GM18502 (cell line): ENCODE measurements around the gene C2orf49.

Experiments
- ATAC-seq: cut with Tn5 transposase; IDR thresholded peaks from one replicate; pipeline ENCODE4 v1.9.1; 2021; ENCODE audit warnings: mild to moderate bottlenecking; ENCODE audit not compliant: unreplicated experiment, poor library complexity

Gene C2orf49

GRCh38 chr2:105380432-105381100, 43.2 kb downstream of the C2orf49 start:
- ATAC-seq = no peak

GRCh38 chr2:105381101-105381668, 43.8 kb downstream of the C2orf49 start:
- no peak for ATAC-seq

- ATAC-seq = no peak
These were observed 44.8 kb downstream of the C2orf49 start for GRCh38 chr2:105382177-105382576.

DNA sequence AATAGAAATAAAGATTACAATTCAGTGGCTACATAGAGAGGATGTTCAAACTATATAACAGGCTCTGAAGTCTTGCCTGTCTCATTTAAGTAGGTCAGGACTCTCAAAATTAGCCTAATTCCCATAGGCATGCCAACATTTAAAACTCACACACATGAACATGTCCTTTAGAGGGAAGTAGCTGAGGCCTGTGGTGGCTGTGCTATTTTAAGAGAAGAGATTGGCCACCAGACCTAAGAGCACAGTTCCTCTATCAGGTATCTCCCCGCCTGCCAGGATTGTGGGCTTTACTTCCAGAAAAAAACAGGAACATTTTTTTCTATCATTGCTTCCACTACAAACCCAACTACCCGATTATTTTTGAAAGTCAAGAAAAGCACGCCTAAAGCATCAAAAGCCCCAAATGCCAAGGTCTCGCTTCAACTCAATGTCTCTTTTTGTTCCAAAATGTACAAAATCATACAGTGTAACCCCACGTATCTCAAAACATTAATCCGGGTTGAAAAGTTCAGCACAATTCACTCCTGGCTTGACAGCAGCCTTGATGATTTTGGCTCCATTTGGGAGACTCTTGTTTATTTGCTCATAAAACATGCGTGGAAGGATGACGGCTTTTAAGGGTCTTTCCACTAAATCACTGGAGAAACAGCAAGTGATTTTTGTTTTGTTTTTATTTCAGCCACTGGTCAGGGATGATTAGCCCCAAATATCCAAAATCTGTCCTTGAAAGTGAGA, 46.3 kb downstream of the C2orf49 start:
- ATAC-seq = no peak

- no peak for ATAC-seq
These were observed 46.9 kb downstream of the C2orf49 start for GRCh38 chr2:105384216-105384615.

DNA sequence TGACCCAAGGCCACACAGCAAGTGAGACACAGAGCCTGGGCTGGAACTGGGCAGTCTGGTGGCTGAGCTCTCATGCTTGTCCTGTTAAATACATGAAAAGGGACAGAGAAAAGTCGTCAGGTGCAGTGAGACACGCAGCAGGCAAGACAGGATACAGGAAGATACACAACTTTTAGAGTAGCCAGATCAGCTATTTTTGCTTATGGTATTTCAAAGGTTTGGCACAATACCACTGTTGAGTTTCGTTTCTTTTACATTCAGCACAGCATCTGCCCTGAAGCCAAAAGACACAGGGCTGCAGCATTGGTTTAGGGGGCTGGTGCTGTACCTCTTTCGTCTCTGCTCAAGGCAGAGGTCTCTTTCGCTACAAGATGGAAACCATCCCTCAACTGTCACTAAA, 47.5 kb downstream of the C2orf49 start:
- no peak for ATAC-seq

DNA sequence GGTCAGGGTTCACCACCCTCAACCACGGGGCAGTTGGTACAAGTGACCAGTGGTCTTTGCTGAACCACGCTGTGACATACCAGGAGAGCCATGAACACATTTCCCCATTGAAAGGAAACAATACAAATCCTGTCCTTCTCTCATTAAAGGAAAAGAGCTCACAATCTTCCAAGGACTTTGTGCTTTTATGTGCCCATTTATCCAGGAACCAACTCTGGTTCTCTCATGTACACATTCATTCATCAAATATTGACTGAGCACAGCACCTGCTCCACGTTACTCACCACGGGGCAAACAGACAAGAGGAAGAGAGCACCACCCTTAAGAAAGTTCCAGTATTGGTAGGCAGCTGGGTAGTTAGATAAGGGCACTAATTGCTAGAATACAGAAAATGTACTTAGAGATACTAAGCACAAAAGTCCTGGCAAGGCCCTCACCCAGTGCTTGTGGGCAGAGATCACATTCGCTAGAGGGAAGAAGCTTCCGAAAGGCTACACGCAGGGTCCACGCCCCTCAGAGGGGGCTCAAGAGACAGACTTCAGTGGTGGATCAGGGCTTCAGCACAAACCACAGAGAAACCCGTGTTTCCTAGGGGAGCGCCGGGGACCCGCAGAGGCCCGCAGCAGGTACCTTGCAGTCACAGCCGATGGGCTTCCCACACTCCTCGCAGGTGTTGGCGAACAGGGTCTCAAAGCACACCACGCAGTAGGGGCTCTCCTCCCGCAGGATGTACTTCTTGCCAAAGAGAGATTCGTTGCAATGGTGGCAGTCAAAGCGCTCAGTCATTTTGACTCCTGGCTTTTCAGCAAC, 48.6 kb downstream of the C2orf49 start:
- ATAC-seq = no peak

GRCh38 chr2:105387225-105387624, 49.9 kb downstream of the C2orf49 start:
- ATAC-seq = no peak

DNA sequence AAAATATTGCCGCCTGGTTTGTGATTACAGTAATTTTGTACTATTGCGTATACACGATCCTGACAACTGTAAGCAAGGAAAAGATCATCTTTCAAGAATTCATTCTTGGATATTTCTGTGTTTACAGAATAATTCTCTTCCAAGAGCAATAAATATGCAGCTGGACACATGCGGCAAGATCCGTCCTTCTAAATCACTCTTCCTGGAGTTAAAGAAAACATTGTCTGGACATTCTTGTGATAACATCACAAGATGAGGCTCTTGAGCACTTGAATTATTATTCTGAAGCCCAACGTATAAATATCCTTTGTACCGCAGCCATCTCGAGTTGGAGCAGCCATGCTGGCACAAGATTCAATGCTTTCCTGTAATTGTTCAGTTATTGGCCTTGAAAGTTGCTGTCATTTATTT, 51.6 kb downstream of the C2orf49 start:
- ATAC-seq = no peak

DNA sequence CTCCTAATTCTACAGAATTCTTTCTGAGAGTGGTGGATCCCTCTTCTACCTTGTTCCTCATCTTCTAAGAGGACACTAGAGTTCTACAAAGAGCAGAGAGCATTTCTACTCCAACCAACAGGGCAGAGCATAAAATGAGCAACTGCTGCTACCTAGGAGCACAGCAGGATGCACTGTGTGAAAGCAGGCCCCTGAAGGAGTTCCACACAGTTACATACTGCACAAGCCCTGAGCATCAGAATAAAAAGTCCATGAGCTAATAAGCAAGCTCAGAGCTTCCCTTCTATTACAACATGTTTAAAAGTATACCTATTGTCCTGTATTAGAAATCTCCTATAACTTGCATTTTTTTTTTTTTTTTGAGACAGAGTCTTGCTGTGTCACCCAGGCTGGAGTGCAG, 53.1 kb downstream of the C2orf49 start:
- no peak for ATAC-seq

DNA sequence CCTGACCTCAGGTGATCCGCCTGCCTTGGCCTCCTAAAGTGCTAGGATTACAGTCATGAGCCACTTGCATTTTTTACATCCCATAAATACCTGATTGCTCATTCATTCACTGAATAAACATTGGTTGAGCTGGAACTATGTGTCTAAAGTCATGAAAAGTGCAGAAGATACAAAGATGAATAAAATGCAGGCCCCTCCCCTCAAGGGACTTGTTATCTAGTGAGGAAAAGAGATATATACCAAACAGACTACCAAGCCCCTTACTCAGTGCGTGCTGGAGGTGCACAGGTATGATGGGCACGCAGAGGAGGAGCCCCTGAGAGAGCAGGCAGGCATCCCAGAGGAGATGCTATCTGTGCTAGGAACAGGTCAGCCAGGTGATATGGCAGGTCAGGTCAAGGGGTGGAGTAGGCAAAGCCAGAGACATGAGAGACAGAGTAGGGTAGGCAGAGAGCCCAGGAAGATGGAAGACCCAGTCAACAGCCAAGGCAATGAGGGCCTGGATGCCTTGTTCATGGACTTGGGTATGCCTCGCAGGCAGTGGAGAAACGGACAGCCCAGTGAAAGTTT, 53.8 kb downstream of the C2orf49 start:
- ATAC-seq = no peak

DNA sequence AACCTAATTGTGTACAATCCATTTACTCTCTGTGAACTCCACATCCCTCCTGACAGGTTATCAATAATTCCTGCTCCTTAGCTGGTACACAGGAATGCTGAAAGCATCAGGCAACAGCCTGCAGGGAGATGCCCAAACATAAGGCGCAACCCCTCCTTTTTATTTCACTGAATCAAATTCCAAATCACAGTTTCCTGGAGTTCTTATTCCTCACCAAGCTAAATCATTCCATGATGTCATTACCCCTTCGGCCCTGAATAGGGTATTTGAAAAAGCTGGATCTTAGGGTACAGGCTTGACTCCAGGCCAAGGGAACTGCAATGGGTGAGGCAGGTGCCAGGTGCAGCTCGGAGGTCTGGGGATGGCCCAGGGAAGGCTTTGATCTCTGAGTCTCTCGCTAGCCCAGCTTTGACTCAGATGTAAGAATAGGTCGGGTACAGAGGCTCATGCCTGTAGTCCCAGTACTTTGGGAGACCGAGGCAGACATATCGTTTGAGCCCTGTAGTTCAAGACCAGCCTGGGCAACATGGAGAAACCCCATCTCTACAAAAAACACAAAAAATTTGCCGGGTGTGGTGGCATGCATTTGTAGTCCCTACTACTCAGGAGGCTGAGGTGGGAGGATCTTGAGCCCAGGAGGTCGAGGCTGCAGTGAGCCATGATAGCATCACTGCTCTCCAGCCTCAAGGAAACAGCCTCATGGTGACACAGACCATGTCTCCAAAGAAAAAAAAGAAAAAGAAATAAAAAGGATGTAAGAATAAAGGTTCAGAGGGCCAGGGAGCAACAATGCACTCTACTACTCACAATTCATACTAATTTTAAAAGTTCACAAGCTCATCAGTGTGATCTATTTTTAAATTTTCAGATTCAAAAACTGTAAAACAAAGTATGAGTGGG, 54.7 kb downstream of the C2orf49 start:
- no peak for ATAC-seq

DNA sequence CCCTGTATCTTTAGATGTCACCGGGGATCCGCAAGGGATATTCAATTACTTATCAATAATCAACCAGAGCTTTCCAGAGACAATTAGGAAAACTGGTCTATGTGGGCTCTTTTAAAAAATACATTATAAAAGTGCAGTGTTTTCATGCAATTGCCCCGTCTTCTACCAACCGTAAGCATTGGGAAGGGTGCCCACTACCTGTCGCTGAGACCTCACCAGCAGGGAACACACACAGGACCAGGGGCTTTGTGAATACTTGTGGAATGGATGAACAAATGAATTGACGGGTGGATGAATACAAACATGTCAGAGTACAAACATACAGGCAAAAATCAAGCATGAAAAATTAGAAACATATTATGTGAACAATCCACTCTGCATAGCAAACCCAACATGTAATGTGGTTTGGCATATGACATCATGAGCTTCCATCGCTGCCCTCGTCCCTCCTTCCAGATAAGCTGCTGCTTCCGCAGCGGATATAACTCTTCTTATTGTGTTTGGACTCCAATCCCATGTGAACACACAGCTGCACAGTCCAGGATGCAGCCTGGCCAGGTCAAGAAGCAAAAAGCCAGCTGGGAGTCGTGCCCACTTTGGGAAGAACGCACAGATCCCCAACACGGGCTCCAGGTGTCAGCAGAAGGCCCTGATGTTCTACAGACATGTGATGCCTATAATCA, 56.2 kb downstream of the C2orf49 start:
- no peak for ATAC-seq

DNA sequence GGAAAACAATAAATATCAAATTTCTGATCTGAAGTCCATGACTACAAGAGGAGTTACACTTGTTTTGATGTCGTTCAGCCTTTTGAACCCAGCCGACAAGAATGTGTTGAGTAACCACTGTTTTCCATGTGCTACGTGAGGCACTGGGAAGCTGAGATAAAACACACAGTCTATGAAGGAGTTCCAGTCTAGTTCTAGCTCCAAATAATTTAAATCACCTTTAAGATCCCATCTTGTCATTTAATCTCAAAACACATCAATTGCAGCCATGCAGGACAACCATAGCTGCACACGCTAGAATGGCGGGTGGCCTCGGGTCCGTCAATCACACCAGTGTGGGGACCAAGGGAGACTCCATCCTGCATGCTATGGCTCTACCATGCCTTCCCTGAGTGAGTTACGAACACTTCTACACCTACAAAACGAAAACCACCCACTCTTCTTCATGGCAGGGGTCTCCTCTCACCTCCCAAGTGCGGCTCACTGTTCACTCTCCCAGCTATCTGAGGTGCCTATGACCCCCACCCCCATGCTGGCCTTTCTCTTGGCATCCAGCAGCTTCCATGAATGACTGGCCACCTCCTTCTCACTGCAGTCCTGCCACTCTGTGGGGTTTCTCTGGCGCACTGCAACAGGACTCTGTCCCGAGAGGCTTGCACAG, 57.7 kb downstream of the C2orf49 start:
- ATAC-seq = no peak

DNA sequence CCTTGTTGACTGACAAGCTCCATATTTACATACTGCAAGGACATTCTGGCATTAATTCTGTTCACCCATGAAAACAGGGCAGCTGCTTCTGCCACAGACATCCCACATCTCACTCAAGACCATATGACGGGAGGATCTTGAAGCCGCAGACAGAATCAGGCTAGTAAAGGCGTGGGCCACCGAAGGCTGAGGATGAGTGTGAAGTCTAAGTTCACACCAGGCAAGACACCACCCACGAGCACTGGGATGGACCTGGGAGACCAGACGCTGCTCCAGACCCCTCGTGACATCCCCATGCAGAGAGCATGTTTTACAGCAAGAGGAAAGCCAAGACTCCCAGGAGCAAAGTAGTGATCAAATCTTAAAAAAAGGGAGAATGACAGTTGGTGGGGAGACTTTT, 58.4 kb downstream of the C2orf49 start:
- ATAC-seq = no peak

GRCh38 chr2:105396254-105397024, 59.1 kb downstream of the C2orf49 start:
- ATAC-seq = no peak

DNA sequence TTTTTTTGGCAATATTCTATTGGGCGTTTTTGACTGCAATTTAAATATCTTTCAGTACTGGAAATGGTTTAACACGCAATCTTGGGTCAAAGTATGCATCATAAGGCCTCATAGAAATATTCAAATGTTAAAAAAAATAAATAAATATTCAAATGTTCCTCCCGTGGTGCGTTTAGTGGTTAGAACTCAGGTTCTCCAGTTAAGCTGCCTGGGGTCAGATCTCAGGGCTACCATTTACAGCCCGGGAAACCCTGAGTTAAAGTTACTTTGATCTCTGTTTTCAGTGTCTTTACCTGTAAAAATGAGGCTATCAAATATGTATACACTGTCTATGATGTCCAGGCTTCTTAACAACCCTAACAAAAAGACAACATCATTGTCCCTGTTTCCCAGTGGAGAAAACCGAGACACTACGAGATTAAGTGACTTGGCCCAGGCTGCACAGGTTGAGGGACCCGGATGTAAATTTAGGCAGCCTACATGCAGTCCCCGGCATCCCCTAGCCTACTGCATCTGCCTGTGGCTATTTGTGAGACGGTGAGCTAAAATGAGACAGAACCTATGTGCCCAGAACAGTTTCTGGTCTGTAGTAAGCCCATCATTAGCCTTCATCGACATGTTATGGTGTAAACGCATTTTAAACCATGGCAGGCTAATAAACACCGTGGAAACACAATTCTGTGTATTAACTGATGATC, 59.8 kb downstream of the C2orf49 start:
- ATAC-seq = no peak
